A673 (cell line): Measurements from ENCODE around the gene DHRS9. TPM values are rescaled to one million over a fixed set of nuclear protein-coding genes. Genes with fewer than 3 reads are reported as not detected.

Source experiments
- BruUV-seq: library from RNA; stranded (reverse); fragments of 400-500 nt; replicated peaks from 2 replicates; lab custom pipeline; 2021; lab: Mats Ljungman, UMichigan
- CTCF ChIA-PET: fragments of 300-600 bp; sonication (Branson Sonifier 250); formaldehyde crosslinking; loops from one replicate; lab custom pipeline; 2022; ENCODE audit warnings: antibody characterized with exemption; lab: Charles Lee
- POLR2A ChIA-PET: fragments of 300-600 bp; sonication (Branson Sonifier 250); formaldehyde crosslinking; loops from one replicate; lab custom pipeline; 2022; ENCODE audit warnings: antibody characterized with exemption; ENCODE audit not compliant: low non-redundant PET; lab: Charles Lee
- DNase-seq: peaks from one replicate; pipeline ENCODE4 v3.0.0-alpha.2; 2015; ENCODE audit warnings: low spot score
- H3K27ac ChIP-seq: fragments of 200-600 bp; sonication (generic); 2 replicates; pipeline ENCODE4 v1.5.1; 2016; ENCODE audit warnings: mixed run types, low read depth, mild to moderate bottlenecking, mixed read lengths, antibody characterized with exemption, low read length; ENCODE audit not compliant: poor library complexity, severe bottlenecking
- H3K27me3 ChIP-seq: fragments of 200-600 bp; sonication (generic); replicated peaks from 2 replicates; pipeline ENCODE4 v1.6.1; 2017; ENCODE audit warnings: mixed run types, low read depth, mild to moderate bottlenecking, mixed read lengths, antibody characterized with exemption, low read length; ENCODE audit not compliant: insufficient read depth, poor library complexity
- H3K36me3 ChIP-seq: fragments of 200-600 bp; sonication (generic); 2 replicates; pipeline ENCODE4 v1.6.1; 2016; ENCODE audit warnings: mixed run types, mild to moderate bottlenecking, mixed read lengths, antibody characterized with exemption, low read length; ENCODE audit not compliant: insufficient read depth, poor library complexity, severe bottlenecking
- H3K4me1 ChIP-seq: fragments of 200-600 bp; sonication (generic); 2 replicates; pipeline ENCODE4 v1.6.1; 2017; ENCODE audit warnings: mixed run types, mild to moderate bottlenecking, mixed read lengths, antibody characterized with exemption, low read length; ENCODE audit not compliant: insufficient read depth, poor library complexity, severe bottlenecking
- H3K4me3 ChIP-seq: fragments of 200-600 bp; sonication (generic); 2 replicates; pipeline ENCODE4 v1.5.1; 2016; ENCODE audit warnings: low read depth, mixed run types, mild to moderate bottlenecking, mixed read lengths, low read length; ENCODE audit not compliant: poor library complexity, severe bottlenecking
- H3K9me3 ChIP-seq: fragments of 200-600 bp; sonication (generic); 2 replicates; pipeline ENCODE4 v1.6.1; 2016; ENCODE audit warnings: mixed run types, low read depth, mild to moderate bottlenecking, mixed read lengths, antibody characterized with exemption, low read length; ENCODE audit not compliant: poor library complexity, severe bottlenecking
- CTCF ChIP-seq: fragments of 300-800, 200-600 bp; sonication (generic); conservative IDR thresholded peaks from 2 replicates; pipeline ENCODE4 v1.5.1; 2017; ENCODE audit warnings: low read depth, mild to moderate bottlenecking, antibody characterized with exemption, low read length, moderate library complexity, mixed read lengths
- EZH2 ChIP-seq: fragments of 200-600 bp; sonication (generic); IDR thresholded peaks from 2 replicates; pipeline ENCODE4 v1.6.1; 2017; ENCODE audit warnings: borderline replicate concordance, low read depth, mild to moderate bottlenecking, mixed read lengths, antibody characterized with exemption, low read length; ENCODE audit not compliant: poor library complexity, severe bottlenecking
- intact Hi-C: fragments of 100-400 bp; cut with micrococcal nuclease; formaldehyde crosslinking; loops from one replicate; pipeline ENCODE4 v1.10.0; 2022; ENCODE audit not compliant: unreplicated experiment
- total RNA-seq: library from RNA; stranded (reverse); gene quantifications from 2 replicates; pipeline ENCODE4 v1.2.3, GENCODE V29; 2021

The DHRS9 gene
- total RNA-seq, 1 experiment from 2014 or later = not detected

GRCh38 chr2:169106563-169107545 lies 37.5 kb downstream of the DHRS9 start:
- H3K27me3 ChIP-seq = peaks cover 3% of the 10 kb centered on the region
- no peaks in the 10 kb centered on the region for H3K36me3 ChIP-seq
- DNase-seq = no peak
- no peak for TF ChIP-seq CTCF
- TF ChIP-seq EZH2 = no peak
- no TSS peak for BruUV-seq
- ChIA-PET CTCF (no interaction called here), POLR2A (no interaction called here)
- H3K4me3 ChIP-seq = no peak overlapping the region
- intact Hi-C loops = loop anchor here (5.0 kb wide), 1 partner anchor 35 kb away; no protein-coding TSS in a partner anchor
- H3K9me3 ChIP-seq = no peaks in the 10 kb centered on the region
- H3K4me1 ChIP-seq = no peaks in the 10 kb centered on the region
- H3K27ac ChIP-seq = no peak overlapping the region

GRCh38 chr2:169107645-169108044 lies 38.3 kb downstream of the DHRS9 start:
- no peaks in the 10 kb centered on the region for H3K4me1 ChIP-seq
- intact Hi-C loops = loop anchor here (5.0 kb wide), 1 partner anchor 35 kb away; no protein-coding TSS in a partner anchor
- CTCF ChIA-PET = no interaction called here
- no peaks in the 10 kb centered on the region for H3K9me3 ChIP-seq
- DNase-seq = no peak
- POLR2A ChIA-PET = no interaction called here
- peaks cover 3% of the 10 kb centered on the region for H3K27me3 ChIP-seq
- H3K27ac ChIP-seq = no peak overlapping the region
- BruUV-seq = no TSS peak
- H3K36me3 ChIP-seq = no peaks in the 10 kb centered on the region
- no peak overlapping the region for H3K4me3 ChIP-seq
- TF ChIP-seq CTCF = no peak
- TF ChIP-seq EZH2 = no peak

GRCh38 chr2:169108099-169108884 lies 38.9 kb downstream of the DHRS9 start:
- H3K9me3 ChIP-seq = no peaks in the 10 kb centered on the region
- DNase-seq = no peak
- intact Hi-C loops = loop anchor here (5.0 kb wide), 1 partner anchor 34 kb away; no protein-coding TSS in a partner anchor
- H3K36me3 ChIP-seq = no peaks in the 10 kb centered on the region
- H3K27me3 ChIP-seq = peaks cover 3% of the 10 kb centered on the region
- H3K4me1 ChIP-seq = no peaks in the 10 kb centered on the region
- no TSS peak for BruUV-seq
- TF ChIP-seq EZH2 (no peak), CTCF (no peak)
- no peak overlapping the region for H3K27ac ChIP-seq
- POLR2A ChIA-PET = no interaction called here
- CTCF ChIA-PET = no interaction called here
- H3K4me3 ChIP-seq = no peak overlapping the region
